SH-SY5Y (cell line): Measurements from ENCODE around the gene SLC25A2.

ENCODE experiments used
- GATA2 ChIP-seq: IDR thresholded peaks from 2 replicates; pipeline ENCODE4 v1.6.1; 2011; ENCODE audit warnings: mild to moderate bottlenecking, low read depth, low read length
- GATA3 ChIP-seq: IDR thresholded peaks from 2 replicates; pipeline ENCODE4 v1.6.1; 2011; ENCODE audit warnings: low read depth, mild to moderate bottlenecking, low read length, moderate library complexity

GRCh38 chr5:141303756-141304155 is at the start of gene SLC25A2:
- no peak for TF ChIP-seq GATA2
- TF ChIP-seq GATA3: no peak
